T follicular helper cell (primary cell): ENCODE data around the gene KIF13A.
"Not testable (repeated sequence)": the region's sequence is repeated elsewhere in the genome, so short reads cannot be mapped to it uniquely, and the experiment has no call there.

Source experiments
- DNase-seq: peaks from one replicate; pipeline ENCODE4 v3.0.0-alpha.2; 2020; ENCODE audit warnings: low read depth

Gene KIF13A

DNA sequence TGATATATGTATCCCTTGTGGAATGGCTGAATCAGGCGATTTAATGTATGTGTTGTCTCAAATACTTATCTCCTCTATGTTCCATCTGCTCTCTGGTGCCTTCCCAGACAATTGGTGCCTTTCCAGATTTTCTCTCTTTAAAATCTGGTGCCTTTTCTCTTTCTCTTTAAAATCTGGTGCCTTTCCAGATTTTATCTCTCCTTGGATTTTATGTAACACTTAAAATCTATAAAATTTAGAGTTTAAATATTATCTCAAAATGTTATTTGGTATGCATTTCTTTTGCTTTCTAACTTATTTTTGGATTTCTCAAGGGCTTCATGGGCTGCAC lies 116.3 kb downstream of the KIF13A start:
- no peak for DNase-seq

DNA sequence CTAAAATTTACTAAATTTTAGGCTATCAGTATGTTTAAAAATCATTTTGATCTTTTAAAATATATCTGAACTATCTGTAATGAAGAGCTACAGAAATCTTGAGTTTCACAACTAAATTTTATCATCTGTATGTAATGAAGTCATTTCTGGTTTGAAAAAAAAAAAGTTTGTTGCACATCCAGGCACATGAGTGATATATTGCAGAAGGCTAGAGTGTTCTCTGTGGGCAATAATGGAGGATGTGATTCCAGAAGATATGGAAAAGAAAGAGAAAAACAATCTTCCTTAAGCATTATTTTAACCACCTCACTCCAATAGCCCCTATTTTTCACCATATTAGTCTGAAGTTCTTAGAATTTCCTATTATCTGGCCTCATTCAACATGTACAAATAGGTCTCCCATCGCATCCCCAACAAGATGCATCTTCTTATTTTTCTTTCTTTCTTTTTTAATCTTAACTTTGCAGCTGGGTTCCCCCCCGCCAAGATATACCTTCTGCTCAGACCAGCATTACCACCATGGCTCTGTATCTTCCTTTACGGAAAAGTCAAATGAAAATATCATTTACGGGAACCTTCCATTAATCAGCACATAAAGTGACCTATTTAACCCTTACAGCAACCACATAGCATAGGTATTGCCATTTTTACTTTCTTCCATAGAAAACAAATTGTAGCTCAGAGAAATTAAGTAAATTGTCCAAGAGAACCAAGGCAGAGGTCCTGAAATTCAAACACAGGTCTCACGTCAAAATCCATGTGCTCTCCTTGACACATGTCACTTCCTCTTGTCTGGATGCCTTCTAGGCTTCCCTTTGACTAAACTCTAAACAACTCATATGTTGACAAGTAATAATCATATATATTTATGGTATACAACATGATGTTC lies 116.9 kb downstream of the KIF13A start:
- DNase-seq: no peak

DNA sequence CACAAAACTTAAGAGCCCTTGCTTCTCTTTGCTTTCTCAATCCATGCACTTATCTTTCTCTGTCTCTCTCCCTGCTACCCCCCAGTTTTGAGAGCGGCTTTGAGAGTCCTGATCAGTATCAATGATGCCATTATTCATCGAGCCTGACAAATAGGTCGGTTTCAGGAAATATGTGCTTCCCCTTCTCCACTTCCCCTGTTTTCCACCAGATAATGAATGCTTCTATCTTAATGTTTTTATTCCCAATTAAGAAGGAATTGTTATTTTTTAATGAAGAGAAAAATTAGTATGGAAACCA lies 117.7 kb downstream of the KIF13A start:
- DNase-seq: no peak

DNA sequence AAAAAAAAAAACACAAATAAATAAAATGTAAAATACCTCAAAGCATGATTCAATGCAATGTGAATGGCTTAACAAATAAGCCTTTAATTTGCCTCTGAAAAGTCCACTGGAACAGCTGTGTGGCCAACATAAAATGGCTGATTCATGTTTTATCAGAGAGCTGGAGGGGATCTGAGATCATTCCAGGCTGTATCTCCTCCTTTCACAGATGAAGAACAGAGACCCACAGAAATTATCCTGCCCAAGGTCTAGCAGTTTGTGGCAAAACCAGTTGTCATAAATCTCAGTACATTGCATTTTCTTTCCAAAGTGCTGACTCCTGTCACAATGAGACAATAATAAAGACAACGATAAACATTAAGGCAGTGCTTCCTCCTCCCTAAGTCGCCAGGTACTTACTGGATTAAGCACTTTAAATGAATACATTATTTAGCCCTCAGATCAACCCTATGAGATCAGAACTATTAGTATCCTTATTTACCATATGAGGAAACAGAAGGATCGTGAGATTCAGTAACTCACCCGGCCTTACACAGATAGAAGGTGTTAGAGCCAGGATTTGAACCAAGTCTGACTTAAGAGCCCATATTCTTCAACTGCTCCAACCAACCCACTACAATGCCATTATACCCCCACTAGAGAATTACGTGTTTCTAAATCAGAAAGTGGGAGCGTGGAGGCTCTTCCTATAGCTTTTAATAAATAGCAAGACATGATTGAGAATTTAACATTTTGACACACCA lies 118.3 kb downstream of the KIF13A start:
- DNase-seq: no peak

DNA sequence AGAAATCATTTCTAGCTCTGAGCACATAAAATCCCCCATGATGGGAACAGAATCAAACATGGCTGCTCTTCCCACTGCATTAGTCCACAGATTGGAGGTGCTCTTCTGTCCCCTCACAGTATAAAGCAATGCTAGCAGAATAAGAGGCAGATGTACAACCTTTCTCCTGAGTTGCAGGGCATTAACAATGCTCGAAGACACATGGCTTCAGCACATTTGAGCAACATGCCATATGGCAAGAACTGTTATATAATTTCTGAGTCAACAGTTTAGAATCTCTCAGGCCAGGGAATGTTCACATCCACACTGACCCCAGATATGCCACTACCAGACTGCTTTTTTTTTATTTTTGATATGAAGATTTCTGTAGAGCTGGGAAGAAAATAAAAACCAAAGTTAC lies 119.6 kb downstream of the KIF13A start:
- no peak for DNase-seq

DNA sequence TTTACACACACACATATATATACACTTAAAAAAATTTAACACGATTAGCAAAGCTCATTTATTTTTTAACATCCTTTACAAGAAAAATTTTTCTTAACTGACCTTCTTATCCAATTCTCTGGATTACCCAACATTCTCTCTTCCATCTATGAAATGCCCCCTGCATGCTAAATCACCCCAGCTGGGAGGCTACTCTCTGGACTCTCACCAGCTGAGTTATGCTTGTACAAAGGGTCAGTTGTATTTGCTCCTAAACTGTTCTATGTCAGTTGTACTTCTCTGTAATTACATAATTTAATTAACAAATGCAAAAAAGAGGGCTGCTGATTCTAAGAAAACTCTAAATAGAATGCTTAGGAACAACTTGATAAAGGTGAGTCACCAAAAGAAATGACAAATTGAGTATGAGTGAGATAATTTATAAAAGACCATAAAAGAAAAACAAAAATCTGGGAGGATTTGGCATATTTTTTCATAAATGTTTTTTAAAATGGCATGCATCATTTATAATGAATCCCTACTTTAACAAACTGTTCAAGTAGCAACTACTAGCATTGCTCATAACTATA lies 120.5 kb downstream of the KIF13A start:
- DNase-seq: no peak

DNA sequence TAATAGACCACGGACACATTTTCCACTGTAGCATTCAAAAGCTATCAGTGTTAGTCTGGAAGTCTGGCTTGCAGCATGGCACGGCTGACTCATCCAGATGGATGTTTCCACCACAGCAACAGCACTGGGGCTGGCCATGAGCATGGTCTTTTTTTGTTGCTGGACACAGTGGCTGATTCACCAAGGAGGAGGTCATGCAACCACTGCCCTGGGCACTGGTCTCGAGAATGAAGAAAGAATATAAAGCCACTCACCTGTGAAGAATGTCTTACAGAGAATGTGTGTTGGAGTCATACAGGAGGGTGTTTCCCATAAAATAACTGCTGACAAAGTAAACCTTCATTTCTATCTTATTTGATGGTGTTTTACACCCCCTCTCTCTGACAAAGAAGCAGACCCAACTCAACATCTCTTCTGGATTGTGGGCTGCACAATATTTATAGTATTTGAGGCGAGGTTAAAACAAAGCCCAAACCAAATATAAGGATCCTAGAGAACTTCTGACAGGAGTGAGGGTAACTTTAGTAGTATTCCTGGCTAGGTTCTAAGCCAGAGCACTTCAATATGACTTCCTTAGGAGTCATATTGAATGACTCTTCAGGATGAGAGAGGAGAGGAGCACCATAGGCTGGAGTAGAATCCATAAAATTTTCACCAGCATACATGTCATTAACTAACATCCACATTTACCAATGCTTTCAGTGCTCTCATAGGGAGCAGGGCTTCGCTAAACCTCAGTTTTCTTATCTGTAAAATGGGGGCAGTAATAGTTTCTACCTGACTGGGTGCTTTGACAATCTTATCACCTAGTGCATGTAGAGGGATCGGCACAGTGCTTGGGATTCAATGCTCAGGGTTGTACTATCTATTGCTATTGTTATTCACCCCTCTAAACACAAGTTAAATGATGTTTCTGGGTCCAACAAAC lies 121.4 kb downstream of the KIF13A start:
- DNase-seq: no peak

DNA sequence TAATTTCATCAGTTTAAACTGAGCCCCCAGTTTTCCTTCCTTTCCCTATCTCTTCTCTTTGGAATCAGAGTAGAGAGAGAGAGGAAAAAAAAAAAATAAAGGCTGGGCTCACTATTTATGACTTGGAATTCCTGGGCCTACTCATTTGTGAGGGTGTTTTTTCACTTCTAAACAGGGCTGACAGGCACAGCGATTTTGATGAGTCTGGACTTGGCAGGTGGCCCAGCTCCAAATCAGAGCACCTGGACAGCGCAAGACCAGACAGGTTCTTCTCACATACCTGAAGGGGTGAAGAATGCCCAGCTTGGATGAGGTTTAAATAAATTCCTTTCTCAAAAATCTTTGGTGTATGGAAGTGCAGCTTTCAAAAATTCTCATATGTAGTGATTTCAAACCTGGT lies 122.2 kb downstream of the KIF13A start:
- DNase-seq: no peak

DNA sequence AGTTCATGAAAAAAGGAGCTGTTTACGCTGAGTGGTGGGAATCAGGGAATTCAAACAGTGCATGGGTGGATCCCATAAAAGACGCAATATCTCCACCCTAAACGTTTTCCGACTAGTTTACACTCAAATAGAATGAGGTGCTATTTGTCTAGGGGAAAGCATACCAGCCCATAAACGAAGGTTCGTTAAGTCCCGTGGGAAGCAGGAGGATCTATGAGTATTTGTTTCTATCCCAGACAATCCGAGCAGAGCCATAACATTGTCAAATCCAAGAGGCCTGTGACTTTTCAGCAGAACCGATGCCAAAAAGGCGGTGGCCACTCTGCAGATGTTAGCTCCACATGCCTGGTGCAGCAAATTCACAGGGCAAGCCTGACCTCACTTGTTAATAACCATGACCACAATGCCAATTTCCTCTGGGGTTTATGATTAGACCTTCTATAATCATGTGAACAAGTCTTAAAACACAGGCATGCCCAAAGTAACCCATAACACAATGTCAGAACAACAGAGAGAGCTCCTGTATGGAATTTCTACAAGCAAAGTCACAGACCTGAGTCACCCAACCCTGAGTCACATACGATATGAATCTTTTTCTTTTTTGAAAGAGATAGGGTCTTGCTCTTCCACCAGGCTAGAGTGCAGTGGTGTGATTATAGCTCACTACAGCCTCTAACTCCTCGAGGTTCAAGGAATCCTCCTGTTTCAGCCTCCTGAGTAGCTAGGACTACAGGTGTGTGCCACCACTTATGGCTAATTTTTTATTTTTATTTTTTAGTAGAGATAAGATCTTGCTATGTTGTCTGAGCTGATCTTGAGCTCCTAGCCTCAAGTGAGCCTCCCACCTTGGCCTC lies 123.3 kb downstream of the KIF13A start:
- DNase-seq: no peak

DNA sequence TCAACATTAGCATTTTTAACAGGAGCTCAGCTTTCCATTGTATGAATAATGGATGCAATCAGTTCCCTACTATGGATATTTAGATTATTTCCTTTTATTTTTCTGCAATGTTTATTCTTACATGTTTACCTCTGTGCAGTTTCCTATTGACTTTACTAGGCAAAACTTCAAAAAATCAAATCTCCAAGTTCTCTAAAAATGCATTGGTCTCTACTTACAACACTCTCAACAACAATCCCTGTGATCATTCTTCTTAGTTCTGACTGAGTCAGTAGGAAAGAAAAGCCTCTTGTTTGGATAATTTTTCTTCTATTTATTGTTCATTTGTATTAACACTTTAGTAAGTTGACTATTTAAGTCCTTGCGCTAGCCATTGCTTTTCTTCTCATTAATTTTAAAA lies 126.1 kb downstream of the KIF13A start:
- DNase-seq: no peak

DNA sequence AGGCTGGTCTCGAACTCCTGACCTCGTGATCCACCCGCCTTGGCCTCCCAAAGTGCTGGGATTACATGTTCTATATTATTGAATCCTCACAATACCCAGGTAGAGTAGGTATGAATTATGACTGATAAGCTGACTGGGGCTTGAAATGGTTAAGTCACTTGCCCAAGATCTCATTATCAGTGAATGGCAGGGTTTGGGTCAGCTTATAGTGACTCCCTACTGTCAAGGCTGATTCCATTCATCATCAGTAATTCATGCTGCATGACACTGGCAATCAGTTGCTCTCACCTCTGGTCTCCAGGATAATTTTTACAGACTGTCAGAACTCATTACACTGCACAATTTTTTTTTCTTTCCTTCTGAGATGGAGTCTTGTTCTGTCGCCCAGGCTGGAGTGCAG lies 127.6 kb downstream of the KIF13A start:
- DNase-seq: no peak

DNA sequence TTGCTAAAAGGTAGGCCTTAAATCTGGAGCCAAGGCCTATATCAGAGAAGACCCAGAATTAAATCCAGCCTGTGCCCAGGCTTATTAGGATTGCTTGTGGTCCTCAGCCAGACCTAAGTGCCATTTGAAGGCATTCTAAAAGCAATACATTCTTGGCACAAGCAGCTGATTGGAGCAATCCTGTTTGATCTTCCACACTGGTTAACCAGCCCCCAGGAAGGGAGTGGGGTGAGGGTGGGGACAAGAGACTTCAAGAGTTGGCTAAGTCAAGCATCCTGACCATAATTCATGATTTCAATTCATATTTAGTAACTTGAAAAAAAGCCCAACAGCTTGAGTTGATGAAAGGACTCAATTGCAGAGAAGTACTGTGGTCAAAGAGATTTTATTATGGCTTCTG lies 128.9 kb downstream of the KIF13A start:
- no peak for DNase-seq

DNA sequence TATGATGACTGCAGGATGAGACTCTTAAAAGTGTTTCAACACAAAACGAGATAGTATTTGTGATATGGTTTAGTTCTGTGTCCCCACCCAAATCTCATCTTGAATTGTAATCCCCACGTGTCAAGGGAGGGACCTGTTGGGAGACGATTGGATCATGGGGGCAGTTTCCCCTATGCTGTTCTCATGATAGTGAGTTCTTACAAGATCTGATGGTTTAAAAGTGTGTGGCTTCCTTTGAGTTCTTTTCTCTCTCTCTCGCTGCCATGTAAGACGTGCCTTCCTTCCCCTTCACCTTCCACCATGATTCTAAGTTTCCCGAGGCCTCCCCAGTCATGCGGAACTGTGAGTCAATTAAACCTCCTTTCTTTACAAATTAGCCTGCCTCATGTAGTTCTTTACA lies 130.2 kb downstream of the KIF13A start:
- not testable (repeated sequence) for DNase-seq

DNA sequence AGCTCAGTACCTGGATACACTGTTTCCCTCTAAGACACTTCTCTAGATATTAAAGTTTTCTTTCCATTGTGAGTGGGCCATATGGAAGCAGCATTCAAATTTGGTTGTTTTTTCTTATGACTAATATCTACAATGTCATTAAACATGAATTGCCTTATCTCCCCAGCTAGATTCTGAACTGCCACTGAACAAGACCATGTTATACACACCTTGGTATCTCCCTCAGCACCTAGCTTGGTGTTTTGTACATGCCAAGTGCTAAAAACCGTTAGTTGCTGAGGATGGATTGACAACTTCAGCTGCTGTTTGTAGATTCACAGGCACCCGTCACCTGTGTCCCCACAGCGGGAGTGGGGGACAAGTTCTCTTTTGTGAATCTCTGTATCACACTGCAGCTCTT lies 131.1 kb downstream of the KIF13A start:
- no peak for DNase-seq

DNA sequence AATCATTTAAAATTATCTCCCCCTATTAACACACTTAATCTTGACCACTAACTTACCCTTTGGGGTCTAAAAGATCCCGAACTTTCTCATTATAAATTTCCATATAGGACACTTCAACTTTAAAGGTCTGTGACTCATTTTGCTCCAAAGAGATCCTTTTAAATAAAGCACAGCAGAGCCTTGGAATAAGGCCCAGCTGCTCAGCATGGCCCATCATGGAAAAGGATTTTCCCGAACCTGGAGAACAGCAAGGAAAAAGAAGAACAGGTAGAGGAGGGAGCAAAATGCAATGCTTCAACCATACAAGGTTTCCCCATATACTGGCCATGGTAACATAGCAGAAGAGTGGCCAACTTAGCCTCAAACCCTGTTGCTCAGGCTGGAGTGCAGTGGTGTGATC lies 132.1 kb downstream of the KIF13A start:
- DNase-seq: no peak

DNA sequence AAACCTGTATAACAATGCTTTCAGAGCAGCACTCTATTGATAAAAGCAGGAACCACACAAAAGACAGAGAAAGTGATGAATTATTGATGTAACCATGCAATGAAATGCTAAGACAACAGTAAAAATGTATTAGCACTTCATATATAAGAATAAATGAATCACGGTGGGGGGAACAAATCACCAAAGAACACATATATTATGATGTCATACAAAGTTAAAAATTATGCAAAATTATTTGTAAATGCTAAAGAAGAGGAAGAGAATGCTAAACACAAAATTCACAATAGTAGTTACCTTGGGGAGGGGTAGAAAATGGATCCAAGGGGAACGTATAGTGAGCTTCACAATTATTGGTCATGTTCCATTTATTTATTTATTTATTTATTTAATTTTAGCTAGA lies 133.9 kb downstream of the KIF13A start:
- no peak for DNase-seq

DNA sequence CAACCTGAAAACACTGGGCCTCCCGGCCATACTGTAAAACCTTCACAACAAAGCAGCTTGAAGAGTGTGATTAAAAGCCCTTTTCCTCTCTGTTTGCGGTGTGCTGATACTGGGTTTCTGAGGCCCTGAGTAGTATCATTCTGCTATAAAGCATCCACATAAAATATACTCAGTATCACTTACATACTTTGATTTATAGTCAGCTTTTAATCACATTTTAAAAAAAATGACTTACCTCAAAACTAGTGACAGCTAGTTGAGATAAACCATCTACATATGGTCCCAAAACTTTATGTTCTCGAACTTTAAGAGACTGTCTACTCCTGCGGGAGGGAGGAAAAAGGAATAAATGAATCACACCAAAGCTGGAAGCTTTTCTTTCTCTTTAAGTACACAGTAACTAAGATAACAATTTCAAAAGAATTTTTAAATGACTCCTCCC lies 135.7 kb downstream of the KIF13A start:
- no peak for DNase-seq

DNA sequence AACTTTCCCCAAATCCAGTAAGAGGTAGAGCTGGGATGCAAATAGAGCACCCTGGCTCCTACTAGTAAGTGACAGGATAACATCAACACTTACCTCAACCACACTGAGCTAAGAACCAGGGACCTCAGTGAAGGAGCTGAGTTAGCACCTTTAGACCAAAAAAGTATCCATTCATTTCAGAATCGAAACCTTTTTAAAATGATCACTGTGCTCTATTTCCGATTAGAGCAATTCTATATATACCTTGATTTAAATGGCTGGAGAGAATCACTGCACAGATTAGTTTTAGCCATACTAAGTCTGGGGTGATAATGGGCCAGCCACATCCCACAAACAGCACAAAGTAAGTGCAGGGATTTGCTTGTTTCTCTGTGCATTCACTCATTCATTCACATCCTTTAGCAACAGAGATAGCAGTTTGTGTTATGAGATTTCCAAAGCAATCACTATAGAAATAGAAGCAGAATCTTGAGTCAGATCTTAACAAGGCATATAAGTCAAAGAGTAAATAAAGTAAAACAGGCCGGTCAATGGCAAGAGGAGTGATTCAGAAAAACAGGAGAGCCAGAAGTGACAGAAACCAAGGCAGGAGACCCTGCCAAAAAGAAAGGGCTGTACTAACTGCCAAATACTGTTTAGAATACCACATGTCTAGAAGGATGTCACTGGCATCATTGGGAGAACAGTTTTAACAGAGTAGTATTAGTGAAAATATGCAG lies 136.3 kb downstream of the KIF13A start:
- no peak for DNase-seq

DNA sequence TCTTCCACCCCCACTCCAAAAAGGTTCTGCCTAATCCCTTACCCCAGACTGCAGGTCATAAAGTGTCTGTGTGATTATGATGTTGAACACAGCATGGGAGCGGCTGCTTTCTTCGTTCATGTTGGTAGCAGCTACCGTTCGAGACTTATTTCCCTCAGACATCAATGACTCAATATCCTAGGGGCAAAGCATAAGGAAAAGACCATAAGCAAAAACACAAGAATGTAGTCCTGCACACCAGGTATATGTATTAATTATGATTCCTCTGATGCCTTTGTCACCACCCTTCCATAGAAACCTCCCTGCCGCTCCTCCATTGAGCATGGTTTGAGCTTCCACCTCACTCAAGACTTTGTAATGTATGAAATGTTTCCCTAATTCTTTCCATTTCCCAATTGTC lies 137.2 kb downstream of the KIF13A start:
- no peak for DNase-seq

DNA sequence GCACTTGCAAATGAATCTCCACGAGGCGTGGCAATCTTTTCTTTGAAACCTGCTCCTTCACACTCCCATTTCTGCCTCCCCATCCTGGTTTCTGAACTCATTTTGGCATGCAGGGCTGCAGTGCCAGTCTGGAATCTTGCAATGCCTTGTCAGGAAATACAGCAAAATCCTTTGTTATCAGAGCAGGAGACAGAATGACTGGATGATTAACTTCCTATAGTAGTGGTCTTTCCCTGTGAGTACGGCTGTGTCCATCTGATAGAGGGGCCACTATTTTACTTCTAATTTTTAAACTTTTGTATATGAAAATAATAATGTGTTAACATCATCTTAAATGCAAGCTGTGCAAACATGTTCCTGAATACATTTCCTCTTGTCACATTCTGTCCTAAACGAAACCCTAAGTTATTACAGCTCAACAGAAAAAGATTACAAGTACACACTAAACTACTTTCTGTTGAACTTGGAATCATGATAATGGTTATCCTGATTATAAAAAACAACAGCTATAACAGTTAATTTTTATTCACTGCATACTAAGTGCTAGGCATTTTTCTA lies 140.2 kb downstream of the KIF13A start:
- DNase-seq: no peak
